Activated gamma-delta T cell treated with Interleukin-2 at 50 U/mL for 16 hours (primary cell): ENCODE results near the gene HEY2.
A peak's percentile ranks its signal among the peaks of the same experiment; 100 is the strongest.

Experiments used
- DNase-seq: peaks from one replicate; pipeline ENCODE4 v3.0.0-alpha.2; 2020

The HEY2 gene

DNA sequence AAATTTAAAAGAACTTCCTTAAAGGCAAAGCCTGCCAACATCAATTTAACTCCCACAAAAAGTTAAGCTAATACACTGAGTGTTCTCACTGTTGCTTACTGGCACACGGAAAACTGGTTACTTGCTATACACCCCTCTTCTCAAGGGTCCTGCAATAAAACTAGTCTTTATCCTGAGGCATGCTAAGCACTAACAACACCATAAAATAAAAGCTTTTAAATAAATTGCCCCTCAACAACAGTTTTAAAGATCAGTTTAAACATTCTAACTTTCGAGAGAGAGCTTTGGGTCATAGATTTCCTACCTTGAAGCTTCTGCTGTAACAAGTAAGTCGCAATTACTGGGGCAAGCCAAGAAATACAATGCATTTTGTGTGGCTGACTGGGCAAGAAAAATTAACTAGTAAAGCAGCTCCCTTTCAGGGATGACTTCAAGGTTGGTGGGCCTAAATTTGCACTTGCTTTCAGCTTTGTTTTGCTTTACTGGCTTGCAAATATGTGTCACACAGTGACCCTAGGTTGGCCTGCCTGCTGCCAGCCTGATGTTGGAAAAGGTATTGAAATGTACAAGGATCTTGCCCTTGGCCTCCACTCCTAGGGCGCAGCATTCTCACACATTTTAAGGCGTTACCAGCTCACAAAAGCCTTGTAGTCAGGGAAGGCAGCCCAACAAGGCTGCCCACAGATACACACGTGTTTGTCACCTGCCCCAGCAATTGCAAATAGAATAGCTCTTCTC, 4.0 kb upstream of the HEY2 start:
- no peak for DNase-seq

- DNase-seq, result no peak
These were observed 3.4 kb upstream of the HEY2 start for GRCh38 chr6:125746019-125746414.

- DNase-seq, result peak; percentile 63
These were observed 2.5 kb upstream of the HEY2 start for GRCh38 chr6:125746731-125747588.

- no peak for DNase-seq
These were observed 1.6 kb upstream of the HEY2 start for GRCh38 chr6:125747589-125748405.

- no peak for DNase-seq
These were observed 843 bp upstream of the HEY2 start for GRCh38 chr6:125748406-125749172.

DNA sequence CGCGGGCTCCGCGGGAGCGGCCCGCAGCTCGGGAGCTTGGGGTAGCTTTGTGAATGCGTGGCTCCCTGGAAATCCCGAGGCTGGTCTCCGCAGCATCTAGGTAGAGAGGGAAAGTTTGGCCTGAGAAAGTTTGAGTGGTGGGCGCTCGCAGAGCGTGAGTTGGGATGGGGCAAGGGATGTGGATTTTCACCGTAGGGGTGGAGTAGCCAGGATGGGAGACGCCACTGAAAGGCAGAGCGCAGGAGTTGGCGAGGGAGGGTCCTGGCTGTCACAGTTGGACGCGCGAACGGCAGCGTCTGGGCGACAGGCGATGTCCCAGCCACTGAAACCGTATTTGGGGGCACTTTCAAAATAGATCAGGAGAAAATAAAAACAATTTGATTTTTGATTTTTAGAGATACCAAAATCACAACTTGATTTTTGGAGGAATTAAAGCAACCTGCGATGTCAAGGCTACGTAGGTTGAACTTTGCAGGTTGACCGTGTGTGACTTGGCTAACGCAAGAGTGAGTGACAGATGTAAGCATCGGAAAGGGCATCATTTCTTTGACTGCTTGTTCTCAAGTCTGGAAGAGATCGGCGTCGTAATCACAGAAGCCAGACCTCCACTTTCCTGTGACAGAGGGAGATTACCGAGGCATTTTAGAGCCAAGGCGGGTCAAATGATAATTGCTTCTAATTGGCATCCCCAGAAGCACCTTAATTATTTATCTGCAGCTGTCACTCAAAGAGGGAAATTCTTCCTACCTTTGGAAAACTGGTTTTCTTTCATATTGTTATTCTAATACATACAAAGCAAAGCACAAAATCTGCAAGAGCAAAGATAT, 646 bp downstream of the HEY2 start:
- DNase-seq, result no peak

DNA sequence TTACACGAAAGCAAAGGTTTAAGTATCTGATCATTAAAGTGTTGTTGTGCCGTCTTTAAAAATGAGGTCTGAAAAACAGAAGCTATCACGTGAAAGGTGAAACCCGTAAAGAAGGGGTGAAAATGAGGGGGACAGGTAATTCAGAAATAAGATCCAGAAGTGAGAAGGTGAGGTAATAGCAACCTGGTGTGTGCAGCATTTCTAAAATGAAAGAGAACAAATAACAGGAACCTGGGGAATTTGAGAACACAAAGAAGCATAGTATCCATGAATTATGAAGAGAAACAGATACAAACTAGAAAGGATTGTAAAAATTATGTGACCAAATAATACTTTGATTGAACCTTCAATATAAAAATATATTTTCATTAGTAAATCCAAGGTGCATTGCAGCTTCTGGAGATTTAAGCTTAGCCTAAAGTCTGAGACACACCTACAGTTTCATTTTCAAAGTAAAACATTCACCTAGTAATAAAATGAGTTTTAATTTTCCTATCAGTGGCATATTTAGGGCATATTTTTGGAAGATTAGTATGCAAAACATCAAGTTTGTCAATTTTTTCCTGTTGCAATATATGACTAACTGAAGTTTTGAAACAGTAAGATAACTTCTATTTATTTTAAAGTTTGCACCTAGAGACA, 1.4 kb downstream of the HEY2 start:
- no peak for DNase-seq

GRCh38 chr6:125751334-125751916, 2.0 kb downstream of the HEY2 start:
- DNase-seq, result no peak

DNA sequence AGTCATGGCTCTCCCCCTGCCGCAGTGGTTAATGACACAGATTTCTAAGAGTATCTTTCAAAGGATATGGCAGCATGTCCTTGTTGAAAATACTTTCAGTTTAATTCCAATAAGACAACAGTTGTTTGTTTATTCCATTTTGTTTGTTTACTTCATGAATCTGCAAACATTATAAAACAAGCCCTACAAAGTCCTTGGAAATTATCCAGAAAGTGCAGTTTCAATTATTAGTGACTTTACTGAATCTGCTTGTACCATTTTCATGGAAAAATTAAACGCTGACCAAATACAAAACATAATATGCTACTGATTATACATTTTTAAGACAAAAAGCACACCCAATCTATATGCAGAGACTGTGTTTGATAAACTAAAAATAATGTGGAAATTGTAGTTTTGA, 3.3 kb downstream of the HEY2 start:
- no peak for DNase-seq

GRCh38 chr6:125753218-125753936, 3.9 kb downstream of the HEY2 start:
- DNase-seq, result no peak

DNA sequence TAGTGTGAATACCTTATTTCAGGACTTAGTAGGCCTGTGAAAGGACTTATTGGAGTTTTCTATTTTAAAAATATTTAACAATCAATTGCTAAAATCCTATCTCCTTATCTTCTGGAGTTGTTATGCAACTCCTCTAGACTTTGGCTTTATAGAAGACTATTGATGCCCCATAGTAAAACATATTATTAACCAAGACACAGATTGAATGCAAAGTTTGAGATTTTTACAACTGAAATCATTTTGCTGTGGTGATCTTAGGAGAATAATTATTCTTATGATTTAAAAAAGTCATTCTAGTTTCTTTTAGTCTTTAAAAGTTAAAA, 4.5 kb downstream of the HEY2 start:
- DNase-seq, result no peak

DNA sequence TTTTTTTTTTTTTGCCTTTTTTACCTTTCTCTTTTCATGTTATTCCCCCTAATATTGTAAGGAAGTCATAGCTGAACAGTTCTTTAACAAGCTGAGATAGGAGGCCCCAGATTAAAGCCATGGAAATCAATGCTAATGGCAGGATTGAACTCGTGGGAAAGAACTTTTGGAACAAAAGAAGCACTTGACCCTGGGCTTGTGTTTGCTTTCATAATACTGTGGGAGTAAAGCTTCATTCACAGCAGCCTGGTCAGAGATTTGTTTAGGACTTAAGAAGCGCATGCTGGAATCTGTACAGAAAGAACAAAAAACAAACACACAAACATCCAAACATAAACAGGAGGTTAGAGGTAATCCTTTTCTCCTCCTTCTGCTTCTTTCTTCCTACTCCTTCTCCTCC, 5.1 kb downstream of the HEY2 start:
- DNase-seq, result no peak

GRCh38 chr6:125759184-125759902, 9.9 kb downstream of the HEY2 start:
- no peak for DNase-seq

DNA sequence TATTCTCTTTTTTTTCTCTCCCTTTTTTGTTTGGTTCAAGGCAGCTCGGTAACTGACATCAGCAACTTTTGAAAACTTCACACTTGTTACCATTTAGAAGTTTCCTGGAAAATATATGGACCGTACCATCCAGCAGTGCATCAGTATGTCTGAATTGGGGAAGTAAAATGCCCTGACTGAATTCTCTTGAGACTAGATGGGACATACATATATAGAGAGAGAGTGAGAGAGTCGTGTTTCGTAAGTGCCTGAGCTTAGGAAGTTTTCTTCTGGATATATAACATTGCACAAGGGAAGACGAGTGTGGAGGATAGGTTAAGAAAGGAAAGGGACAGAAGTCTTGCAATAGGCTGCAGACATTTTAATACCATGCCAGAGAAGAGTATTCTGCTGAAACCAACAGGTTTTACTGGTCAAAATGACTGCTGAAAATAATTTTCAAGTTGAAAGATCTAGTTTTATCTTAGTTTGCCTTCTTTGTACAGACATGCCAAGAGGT, 10.6 kb downstream of the HEY2 start:
- DNase-seq, result no peak

GRCh38 chr6:125764121-125764671, 14.8 kb downstream of the HEY2 start:
- no peak for DNase-seq

- no peak for DNase-seq
These were observed 16.5 kb downstream of the HEY2 start for GRCh38 chr6:125765944-125766343.

DNA sequence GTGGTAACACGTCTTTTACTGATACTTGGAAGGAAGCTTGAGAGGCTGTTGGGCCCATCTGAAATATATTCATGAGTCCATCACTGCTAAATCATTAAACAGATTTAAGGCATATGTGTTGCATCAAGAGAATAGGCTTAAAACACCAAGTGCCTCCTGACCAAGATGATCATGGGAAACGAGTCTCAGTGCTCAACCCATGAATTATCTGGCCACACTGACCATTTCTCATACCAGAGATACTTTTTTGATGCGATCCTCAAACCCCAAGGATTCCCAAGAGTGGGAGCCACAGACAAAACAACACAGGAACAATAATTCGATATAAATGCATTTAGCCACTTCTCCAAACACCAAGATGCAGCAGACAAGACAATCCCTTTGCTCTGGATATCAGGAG, 17.2 kb downstream of the HEY2 start:
- no peak for DNase-seq

DNA sequence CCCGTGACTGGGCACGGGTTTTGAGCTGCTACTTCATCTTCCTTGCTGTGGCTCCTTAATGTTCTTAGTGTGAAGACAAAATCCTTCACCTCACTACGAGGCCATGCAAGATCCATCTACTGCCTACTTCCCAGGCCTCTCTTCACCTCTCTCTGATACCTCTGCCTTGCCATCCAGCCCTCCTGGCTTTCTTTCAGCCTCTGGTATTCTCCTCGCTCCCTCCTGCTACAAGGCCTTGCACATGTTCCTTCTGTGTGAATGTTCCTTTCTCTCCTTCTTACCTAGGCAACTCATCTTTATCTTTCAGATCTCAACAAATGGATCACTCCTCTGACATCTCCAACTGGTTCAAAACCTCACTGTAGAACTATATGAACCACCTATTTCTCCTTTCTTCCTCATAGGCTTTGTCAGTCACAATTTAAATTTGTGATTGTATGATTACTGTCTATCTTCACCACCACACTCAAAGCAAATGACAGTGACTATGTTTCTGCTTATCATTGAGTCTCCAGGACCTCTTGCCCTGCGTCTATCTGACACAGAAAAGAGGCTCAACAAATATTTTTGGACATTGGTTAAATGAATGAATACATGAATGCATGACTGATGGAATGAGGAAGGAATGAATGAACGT, 19.8 kb downstream of the HEY2 start:
- no peak for DNase-seq
